COR-L47 (cell line): Measurements from ENCODE around the gene TENM3.

Source experiments
- DNase-seq: peaks from one replicate; lab custom pipeline; 2025; lab: John Stamatoyannopoulos, UW

The TENM3 gene

DNA sequence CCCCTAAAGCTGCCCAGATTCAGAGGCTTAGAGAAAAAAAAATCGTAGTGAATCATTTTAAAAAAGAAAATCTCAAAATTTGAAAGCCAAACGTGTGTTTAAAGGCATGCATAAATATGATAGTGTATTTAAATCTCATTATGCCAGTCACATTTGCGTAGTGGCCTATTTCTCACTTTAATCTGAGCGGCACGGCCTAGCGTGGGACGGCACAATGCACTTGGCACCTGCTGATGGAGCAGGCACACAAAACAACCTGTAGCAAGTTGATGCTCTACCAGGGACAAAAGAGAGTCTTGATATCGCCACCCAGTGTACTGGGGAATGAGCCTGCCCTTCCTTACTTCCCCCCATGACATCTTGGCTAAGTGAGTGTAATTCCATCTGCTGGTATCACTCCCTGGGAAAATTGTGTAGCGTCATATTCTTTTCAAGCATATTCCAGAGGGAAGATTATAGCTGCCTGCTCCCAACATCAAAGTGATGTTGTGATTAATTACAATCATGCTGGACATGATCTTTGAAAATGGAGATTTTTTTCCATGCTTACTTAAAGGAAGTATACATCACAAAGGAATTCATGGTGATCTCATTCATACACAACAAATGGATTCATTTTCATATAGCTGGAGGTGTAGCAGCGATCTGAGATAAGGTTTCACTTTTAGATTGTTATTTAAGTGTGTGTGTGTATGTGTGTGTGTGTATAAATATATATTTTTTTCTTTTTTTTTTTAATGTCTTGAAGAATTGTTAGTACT, 535.2 kb downstream of the TENM3 start:
- no peak for DNase-seq

DNA sequence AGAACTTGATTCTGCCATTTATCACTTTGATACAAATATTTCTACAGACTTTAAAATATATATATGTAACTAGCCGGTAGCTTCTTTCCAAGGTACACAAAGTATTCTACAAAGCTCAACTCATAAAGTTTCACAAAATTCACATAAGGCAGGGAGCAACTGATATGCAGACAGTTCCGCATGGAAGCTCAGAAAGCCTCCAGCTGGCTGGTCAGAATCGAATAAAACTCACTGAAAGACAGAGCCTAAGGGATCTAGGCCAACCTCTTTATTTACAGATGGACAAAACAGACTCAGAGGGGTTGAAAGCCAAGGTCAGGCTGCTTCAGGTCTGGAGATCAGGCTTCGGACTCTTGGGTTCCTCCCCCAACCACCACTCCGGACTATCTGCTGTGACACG, 543.8 kb downstream of the TENM3 start:
- no peak for DNase-seq

DNA sequence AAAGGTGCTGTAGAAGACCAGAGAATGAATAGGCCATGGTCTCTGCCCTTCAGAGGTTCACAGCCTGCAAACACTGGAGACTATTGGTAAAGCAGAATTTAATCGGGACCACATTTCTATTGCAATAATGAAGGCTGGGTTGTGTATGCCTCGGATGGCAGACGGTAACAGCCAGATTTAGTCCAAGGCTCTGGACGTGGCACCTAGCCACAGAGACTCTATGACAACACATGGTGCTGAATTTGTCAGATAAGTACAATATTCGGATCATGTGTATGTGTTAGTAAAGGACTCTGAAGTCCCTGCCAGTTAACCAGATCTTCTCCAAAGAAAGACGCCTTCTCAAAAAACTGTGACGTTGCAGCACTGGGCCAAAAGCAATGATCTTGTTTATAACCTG, 545.0 kb downstream of the TENM3 start:
- no peak for DNase-seq

DNA sequence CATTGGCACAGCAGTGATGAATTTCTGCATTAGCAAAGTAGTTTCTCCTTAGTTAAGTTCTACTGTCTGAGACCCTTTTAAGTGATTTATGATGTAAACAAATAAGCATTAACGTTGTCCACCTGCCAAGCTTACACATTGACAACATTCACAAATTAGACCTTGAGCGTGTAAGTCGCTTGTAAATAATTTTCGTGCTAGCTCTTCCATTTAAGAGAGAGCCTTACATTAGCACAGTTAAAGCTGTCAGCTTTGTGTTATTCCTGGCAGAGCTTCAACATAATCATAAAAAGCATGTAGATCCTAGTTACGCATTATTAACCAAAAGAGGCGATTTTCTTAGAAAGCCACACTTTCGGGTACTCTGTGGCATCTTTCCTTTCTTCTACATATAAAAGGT, 546.3 kb downstream of the TENM3 start:
- DNase-seq, result no peak

DNA sequence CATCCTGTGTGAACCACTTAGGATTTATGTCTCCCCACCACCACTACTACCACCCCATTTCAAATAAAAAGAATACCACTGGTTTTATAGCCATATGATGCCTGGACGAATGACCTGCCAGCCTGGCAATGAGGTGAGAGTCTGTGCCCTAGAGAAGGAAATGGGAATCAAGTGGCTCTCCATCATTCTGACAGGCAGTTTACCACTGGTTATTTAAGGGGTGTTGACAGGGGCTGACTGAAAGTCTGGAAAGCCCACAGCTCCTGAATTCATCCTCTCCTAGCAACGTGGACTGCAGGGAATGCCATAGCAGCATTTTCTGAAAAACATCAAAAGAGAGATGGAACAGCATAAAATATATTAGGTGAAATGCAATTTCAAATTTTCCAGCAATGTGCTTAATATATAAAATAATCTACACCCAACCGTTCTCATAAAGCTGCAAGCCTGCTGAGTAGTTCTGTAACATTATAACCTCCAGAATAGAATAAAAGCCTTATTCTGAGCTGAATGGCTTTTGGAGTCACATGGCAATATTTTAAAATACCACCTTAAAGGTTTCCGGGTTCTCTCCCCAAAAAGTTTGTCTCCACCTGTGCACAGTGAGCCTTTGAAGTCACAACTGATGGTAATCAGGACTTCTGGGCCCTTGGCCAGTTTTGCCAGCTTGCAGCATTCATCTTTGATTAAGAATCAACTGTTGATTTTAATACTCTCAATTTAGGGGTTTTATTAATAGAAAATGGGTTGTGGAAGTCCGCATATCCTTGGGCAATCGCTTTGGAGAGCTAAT, 552.4 kb downstream of the TENM3 start:
- DNase-seq, result no peak

DNA sequence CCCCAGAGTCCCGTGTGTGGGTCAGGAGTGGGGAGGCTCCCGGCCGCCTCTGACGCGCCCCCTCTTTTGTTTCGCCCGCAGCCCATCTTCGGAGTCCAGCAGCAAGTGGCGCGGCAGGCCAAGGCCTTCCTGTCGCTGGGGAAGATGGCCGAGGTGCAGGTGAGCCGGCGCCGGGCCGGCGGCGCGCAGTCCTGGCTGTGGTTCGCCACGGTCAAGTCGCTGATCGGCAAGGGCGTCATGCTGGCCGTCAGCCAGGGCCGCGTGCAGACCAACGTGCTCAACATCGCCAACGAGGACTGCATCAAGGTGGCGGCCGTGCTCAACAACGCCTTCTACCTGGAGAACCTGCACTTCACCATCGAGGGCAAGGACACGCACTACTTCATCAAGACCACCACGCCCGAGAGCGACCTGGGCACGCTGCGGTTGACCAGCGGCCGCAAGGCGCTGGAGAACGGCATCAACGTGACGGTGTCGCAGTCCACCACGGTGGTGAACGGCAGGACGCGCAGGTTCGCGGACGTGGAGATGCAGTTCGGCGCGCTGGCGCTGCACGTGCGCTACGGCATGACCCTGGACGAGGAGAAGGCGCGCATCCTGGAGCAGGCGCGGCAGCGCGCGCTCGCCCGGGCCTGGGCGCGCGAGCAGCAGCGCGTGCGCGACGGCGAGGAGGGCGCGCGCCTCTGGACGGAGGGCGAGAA, 556.5 kb downstream of the TENM3 start:
- no peak for DNase-seq

DNA sequence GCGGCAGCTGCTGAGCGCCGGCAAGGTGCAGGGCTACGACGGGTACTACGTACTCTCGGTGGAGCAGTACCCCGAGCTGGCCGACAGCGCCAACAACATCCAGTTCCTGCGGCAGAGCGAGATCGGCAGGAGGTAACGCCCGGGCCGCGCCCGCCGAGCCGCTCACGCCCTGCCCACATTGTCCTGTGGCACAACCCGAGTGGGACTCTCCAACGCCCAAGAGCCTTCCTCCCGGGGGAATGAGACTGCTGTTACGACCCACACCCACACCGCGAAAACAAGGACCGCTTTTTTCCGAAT, 557.0 kb downstream of the TENM3 start:
- DNase-seq, result no peak

DNA sequence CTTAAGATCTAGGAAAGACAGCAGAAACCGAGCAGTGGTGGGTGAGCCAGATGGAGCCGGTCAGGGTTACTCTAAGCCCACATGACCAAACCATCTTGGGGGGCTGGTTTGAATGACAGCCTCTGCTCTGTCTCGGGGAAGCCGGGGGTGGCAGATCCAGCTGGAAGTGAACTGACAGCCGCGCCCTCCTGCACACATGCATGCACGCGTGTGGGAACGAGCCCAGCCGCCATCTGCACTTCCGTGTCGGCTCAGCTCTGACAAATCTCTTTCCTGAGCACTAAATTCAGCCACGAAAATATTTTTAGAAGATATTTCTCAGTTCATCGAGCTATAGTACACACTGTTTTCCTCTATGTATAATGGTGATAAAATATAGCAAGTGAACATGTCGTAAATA, 558.4 kb downstream of the TENM3 start:
- no peak for DNase-seq

DNA sequence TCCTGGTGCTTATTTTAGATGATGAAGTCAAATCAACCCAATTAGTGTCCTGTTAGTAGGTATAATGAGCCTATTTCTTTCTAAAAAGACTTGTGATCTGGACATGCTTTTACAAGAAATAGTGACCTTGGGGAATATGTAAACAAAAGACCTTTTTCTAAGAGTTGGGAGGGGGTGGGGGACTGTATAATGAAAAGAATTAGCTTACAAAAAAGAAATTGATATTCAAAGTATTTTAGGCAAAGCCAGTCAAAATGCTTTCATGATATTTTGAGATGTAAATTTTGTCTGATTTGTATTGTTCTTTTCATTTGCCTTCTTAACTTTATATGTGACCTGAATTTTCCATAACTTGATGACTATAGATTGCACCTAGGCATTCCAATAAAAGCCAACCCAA, 559.4 kb downstream of the TENM3 start:
- no peak for DNase-seq

DNA sequence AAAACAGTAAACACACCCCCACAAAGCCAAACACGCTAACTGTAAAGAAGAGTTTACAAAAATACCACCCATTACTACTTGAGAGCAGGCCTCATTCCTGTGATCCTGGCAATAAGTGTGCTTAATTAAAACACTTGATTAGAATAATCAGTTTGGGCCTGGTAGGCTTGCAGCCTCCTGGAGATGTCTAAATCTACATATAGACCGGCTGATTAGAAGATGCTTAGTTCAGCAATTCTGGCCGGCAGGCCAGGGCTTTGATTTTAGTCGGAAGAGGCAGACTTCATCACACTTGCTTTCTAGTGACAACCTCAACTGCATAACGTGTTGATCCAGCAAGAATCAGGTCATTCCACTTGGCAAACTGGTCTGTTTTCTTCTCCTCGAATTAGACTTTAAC, 560.0 kb downstream of the TENM3 start:
- no peak for DNase-seq

DNA sequence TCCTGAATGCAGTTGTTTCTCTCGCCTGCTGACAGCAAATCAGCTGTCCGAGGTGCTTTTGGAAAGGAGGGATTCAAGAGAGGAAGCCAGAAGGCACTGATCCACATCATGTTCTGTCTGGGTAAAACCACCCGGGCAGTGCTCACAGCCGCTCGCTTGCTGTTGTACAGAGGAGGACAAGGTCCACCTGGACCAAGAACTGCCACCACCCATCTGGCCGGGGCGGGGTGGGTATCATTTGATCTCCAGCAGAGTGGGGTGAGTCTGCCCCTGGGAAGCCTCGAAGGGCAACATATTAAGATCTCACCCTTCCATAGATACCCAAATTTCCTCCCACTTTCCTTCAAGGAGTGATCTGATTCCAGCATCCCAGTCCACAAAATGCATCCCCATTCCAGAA, 560.9 kb downstream of the TENM3 start:
- no peak for DNase-seq

DNA sequence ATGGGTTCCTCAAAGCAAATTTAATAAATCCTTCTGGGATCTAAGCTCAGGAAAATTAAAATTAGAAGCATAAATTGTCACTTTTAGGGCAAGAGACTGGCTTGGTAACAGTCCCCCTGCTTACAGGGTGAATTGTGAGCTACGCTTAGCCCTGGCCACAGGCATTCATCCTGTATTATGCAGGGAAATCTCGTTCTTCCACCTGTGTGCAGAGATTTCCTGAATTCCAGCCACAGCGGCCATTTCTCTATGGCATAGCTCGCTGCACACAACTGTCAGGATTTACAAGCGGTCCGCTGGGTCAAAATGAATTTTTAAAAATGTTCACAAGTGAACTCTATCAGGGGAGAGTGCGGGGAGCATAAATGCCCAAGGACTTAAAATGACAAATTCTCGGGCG, 562.1 kb downstream of the TENM3 start:
- no peak for DNase-seq

DNA sequence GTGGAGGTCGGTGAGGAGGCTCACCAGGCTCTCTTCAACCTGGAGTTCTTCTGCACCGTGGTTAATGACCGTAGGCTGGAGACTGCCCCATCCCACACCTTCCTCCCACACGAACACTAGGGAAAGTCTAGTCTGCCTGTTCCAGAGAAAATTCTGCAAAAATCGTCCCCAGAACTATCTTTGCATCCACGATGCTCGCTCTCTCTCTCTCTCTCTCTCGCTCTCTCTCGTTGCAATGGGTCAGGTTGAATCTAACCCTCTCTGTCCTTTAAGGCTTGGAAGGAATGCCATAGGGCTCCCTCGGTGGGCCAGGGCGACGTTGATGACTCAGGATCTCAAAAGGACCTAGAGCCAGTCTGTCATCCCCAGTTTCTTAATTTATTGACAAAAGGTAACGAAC, 562.5 kb downstream of the TENM3 start:
- no peak for DNase-seq

DNA sequence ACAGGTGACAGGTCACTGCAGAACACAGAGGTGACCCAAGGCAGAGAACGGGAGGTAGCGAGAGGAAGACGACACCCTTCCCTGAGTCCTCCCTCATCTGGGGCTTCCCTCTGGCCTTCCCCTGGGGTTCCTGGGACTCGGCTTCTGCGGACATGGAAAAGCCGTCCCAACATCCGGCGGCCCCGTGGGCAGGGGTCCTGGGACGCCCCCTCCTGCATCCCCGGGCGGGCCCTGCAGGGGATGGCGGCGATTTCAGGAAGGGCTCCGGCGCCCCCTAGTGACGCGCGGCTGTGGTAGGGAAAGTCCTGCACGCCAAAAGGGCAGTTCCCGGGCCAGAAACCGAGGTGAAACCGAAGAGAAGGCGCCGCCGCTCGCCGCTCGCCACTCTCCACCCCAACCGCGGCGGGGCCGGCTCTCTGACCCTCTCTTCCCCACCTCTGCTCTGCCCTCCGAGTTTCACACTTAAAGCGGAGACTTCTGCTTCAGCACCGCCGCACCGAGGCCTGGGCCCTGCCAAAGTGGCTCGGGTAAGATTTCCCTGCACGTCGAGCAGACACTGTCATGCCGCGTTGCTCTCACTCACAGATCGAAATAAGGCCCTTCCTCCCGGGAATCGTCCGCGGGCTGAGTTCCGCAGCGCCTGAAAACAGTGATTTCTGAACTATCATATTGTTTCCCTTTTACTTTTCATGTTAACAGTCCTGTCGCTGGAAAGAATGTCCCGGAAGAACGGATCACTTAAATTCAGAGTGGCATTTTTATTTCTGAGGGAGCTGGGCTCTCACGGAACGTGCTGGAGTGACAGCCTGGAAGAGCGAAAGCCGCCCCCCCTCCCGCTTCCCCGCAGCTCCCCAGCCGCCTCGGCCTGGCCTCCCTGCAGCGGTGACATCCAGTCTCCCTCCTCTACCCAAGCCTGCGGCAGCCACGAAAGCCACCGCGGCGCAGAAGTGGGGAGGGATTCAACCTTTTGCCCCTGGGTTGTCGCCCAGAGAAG, 563.4 kb downstream of the TENM3 start:
- peak; percentile 64 for DNase-seq

DNA sequence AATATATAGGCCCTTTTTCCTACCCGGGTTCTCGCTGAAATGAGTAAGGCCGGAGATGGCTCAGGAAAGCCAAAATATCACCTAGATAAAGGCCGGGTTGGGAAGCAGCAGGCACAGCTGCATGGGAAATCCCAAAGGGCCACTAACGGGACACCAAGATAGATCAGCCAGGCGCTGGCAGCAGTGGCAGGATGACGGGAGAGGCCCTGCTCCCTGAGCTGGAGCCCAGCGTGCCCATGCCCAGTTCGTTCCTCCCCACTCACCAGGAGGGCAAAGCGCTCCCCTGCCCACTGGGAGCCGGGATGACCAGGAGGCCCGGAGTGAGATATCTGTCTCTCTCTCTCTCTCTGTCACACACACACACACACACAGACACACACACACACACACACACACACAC, 564.1 kb downstream of the TENM3 start:
- DNase-seq, result no peak

DNA sequence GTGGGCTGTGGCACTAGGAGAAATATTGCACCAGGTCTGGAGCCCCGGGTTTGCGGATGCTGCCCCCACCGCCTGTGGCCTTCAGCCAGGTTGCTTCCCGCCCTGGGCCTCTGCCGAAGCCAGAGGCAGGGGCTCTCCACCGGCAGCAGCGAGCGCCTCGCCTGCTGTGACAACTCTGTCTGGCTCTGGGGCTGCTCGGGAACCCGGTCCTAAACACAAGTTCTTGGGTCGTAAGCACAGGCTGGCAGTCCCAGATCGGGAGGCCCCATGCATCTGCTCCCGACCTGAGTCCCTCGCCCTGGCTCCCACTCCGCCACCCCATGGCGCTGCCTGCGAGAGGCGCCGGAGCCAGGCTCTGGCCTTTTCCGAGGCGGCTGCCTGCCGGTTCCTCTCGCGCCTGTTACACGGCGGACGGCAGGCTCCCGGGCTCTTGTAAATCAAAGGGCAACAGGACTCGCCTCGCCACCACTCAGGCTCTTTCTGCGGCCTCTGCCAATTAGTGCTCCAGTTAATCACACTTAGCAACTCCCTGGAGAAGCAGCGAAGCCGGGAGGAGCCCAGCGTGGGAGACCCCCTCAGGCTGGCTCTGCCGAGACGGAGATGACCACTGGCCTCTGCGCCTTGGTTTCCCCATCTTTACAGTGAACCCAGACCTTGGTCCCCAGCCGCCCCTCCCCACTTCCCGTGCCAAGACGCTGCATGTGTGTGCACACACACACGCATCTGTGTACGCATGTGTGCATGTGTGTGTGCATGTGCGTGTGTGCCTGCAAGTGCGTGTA, 564.8 kb downstream of the TENM3 start:
- DNase-seq, result no peak

DNA sequence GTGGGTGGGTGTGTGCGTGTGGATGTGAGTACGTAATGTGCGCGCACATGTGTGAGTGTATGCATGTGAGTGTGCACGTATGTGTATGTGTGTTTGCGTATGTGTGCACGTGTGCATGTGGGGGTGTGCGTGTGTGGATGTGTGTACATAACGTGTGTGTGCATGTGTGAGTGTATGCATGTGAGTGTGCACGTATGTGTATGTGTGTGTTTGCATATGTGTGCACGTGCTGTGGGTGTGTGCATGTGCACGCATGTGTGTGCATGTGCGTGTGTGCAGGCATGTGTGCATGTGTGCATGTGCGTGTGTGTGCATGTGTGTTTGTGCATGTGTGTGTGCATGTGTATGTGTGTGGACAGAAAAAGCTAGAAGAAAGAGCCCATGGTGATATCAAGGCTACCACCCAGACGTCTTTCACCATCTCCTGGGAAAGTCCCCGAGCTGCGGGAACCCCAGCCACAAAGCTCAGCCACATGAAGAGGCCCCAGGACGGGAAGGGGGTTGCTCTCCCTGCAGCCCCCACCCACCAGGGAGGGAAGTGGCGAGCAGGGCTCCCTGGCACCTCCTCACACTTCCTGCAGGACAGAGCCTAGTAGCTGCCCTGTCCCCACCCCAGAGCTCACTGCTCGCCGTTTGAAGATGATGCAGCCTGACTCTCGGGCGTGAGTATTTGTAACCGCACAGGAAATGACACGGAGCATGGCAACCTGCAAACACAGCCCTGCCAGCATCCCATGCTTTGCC, 565.6 kb downstream of the TENM3 start:
- no peak for DNase-seq

DNA sequence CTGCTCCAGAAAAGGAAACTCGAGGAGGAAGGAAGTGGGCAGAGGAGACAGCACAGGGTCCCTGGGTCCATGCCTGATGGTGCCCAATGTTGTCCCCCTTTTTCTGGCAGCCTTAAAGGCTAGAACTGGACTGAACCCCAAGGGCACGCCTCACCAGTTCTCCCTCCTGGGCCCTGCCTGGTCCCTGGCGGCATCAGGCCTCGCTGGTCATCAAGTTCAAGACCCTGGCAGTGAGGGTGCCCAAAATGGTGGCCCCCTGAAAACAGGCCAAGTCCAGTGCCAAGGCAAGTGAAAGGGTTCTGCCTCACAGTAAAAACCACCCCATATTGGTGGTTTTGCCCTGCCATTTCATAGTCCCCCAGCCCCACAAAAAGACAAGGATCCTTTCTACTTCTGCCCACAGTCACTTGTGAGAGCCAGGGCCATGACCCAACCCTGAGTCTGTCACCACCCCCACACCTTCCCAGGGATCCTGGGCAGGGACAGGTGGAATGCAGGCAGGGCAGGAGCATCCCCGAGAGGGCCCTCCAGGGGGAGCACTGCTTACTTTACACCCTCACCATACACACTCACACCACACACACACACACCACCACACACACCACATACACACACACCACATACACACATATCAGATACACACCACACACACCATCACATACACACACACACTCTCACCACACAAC, 566.4 kb downstream of the TENM3 start:
- DNase-seq, result no peak

DNA sequence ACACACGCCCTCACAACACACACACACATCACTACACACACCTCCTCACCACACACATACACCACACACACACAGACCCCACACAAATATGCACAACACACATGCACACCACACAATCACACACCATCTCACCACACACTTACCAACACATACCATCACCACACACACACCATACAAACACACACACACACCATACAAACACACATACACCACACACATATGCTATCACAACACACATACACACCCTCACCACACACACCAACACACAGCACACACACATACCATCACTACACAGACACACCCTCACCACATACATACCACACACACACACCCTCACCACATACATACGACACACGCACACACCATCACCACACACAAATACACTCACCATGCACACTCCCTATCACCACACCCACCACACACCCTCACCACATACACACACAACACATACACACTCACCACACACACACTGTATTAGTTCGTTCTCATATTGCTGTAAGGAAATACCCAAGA, 567.0 kb downstream of the TENM3 start:
- no peak for DNase-seq

DNA sequence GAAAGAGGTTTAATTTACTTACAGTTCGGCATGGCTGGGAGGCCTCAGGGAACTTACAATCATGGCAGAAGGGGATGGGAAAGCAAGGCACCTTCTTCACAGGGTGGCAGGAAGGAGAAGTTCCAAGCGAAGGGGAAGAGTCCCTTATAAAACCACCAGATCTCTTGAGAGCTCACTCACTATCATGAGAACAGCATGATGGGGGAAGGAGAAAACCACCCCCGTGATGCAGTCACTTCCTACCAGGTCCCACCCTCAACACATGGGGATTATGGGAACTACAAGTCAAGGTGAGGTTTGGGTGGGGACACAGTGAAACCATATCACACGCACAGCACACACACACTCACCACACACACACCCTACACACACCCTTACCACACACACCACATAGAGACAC, 569.7 kb downstream of the TENM3 start:
- no peak for DNase-seq
